Measurements from ENCODE around the gene DNAH6.

The DNAH6 gene

GRCh38 chr2:84556190-84556589 is 39.9 kb downstream of the DNAH6 start:
- no peak for TF ChIP-seq CTCF (IDR thresholded peaks at IDR 0.05; ENCODE audit: low read depth, low read length)
- no peak for DNase-seq (ENCODE audit: extremely low read depth, low read depth)

- TF ChIP-seq CTCF (IDR thresholded peaks at IDR 0.05; ENCODE audit: low read depth, low read length): no peak
- no peak for DNase-seq (ENCODE audit: extremely low read depth, low read depth)
Observed at GRCh38 chr2:84559838-84560237, 43.5 kb downstream of the DNAH6 start.

GRCh38 chr2:84579661-84580060 is 63.4 kb downstream of the DNAH6 start:
- DNase-seq (ENCODE audit: extremely low read depth, low read depth): no peak
- TF ChIP-seq CTCF (IDR thresholded peaks at IDR 0.05; ENCODE audit: low read depth, low read length): no peak

- no peak for TF ChIP-seq CTCF (IDR thresholded peaks at IDR 0.05; ENCODE audit: low read depth, low read length)
- no peak for DNase-seq (ENCODE audit: extremely low read depth, low read depth)
Observed at GRCh38 chr2:84603911-84604310, 87.6 kb downstream of the DNAH6 start.

- no peak for TF ChIP-seq CTCF (IDR thresholded peaks at IDR 0.05; ENCODE audit: low read depth, low read length)
- DNase-seq (ENCODE audit: extremely low read depth, low read depth): no peak
Observed at GRCh38 chr2:84613082-84613481, 96.8 kb downstream of the DNAH6 start.

GRCh38 chr2:84619794-84620371 is 103.6 kb downstream of the DNAH6 start:
- DNase-seq (ENCODE audit: extremely low read depth, low read depth): no peak
- no peak for TF ChIP-seq CTCF (IDR thresholded peaks at IDR 0.05; ENCODE audit: low read depth, low read length)

GRCh38 chr2:84628486-84628885 is 112.2 kb downstream of the DNAH6 start:
- no peak for TF ChIP-seq CTCF (IDR thresholded peaks at IDR 0.05; ENCODE audit: low read depth, low read length)
- DNase-seq (ENCODE audit: extremely low read depth, low read depth): no peak
